IPS-NIHi7 (cell line): ENCODE results near the gene TIMM17A.
"Not testable (repeated sequence)": the region's sequence is repeated elsewhere in the genome, so short reads cannot be mapped to it uniquely, and the experiment has no call there.

ENCODE experiments used
- DNase-seq: peaks from one replicate; pipeline ENCODE4 v3.0.0; 2012; ENCODE audit warnings: mixed read lengths; ENCODE audit errors: extremely low spot score

Gene TIMM17A

DNA sequence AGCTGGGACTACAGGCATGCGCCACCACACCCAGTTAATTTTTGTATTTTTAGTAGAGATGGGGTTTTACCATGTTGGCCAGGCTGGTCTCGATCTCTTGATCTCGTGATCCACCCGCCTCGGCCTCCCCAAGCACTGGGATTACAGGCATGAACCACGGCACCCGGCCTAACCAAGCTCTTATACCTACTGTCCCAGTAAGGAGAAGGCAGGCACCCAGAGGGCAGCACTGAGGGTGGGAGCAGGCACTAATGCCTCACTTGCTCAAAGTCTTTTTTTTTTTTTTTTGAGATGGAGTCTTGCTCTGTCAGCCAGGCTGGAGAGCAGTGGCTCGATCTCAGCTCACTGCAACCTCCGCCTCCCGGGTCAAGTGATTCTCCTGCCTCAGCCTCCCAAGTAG is 15.0 kb upstream of the TIMM17A start:
- not testable (repeated sequence) for DNase-seq

DNA sequence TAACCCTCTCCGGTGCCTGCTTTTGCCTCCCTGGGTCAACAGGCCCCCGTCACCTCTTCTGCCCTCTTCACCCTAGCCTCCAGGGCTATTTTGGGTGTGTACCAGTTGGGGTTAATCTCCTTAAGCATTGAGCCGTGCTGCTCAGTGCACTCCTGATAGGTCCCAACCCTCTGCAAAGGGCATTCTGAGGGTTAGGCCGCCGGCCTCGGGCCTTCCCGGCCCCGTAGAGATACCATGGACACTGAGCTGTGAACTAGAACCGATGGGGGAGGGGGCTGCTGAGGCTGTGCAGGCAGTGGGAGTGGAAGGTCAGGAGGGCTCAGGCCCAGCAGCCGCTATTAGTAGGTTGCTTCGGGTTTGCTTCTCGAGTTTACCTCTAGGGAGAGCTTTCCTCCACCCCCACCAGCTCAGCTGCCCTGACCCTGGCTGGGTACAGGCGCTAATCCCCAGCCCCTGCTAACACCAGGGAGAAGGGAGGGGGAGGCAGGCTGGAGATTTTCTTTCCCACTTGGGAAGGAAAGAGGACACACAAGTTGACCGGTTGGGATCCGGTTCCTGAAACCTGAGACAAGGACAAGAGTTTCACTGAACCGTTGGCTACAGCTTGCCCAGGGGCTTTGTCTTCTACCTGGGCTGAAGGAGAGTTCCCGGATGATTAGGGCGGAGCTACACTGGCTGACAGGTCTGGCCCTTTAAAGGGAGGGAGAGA is 13.7 kb upstream of the TIMM17A start:
- peak; percentile 87 for DNase-seq

DNA sequence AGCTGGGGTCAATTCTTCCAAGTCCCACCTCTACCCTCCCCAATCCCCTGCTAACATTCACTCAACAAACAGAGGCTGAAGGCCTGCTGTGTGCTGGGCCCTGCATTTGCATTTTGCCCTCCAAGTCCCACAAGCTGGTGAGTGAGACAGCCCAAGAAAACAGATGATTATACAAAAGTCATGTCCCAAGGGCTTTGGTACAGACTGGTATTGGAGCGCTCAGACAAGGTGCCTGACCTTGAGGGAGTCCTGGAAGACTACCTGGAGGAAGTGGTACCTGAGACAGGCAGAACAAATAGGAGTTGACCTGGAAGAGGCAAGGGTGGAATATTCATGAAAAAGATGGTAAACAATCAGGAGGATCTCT is 13.2 kb upstream of the TIMM17A start:
- no peak for DNase-seq

DNA sequence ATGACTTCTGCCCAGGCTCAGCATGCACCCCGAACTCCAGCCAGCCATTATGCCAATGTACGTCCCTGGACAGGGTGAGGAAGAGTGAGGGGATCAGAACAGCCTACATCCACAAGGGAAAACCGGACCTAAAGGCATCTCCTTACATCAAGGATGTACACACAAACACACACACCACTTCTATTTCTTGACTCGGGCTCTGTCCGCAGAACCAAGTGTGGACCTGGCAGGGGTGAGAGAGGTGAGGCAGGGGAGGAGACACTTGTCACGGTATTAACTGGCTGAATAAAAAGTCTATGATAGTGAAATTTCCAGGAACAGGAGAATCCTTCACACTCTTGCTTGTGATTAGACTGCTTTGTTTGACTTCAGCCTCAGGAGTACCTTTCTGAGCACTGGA is 11.3 kb upstream of the TIMM17A start:
- DNase-seq: no peak

DNA sequence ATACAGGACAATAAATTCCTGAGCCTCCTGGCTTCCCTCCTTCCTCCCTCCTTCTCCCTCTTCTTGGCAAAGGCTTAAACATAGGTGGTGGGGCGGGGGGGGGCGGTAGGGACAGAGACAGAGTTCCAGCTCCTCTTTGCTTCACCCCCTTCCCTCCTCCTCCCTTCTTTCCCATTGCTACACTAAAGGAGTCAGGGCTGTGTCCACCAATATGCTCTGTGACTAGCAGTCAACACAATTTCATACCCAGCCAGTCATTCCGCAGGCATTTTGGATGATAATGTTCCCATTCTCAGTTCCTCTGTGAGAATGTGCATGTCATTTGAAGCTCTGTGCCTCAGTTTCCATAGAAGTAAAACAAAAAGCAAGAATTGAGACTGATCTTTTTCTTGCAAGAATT is 10.7 kb upstream of the TIMM17A start:
- no peak for DNase-seq

DNA sequence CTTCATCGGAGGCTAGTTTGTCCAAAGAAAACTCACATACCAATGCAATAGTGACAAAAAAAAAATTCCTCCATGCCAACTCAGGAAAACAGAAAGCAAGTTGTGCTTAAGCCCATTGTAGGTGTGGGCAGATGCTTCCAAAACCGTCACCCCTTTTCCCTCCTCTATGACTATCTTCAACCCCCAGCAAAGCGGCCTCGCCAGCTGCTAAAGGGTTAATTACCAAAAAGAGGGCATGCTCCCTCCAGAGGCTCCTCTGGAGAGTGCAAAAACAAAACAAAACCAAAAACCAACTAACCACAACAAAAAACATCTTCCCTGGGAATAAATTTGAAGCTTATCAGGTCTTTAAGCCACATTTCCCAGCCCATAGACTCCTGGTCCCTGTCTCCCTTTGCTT is 10.1 kb upstream of the TIMM17A start:
- DNase-seq: peak; percentile 31

DNA sequence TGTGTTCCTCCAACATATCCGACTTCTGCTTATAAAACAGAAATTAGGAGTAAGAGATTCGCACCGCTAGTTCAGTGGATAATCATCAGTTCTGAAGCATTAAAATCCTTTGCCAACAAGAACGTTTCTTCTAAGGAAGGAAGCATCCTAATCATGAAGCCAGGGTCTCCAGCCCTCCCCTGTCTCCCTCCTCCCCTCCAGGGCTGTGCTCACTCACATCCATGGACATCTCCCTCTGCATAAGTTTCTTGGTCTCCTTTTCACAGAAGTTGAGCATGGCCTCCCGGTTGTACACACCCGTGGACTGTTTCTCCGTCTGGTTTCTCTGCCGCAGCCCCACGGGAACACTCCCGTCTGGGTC is 9.5 kb upstream of the TIMM17A start:
- DNase-seq: no peak

DNA sequence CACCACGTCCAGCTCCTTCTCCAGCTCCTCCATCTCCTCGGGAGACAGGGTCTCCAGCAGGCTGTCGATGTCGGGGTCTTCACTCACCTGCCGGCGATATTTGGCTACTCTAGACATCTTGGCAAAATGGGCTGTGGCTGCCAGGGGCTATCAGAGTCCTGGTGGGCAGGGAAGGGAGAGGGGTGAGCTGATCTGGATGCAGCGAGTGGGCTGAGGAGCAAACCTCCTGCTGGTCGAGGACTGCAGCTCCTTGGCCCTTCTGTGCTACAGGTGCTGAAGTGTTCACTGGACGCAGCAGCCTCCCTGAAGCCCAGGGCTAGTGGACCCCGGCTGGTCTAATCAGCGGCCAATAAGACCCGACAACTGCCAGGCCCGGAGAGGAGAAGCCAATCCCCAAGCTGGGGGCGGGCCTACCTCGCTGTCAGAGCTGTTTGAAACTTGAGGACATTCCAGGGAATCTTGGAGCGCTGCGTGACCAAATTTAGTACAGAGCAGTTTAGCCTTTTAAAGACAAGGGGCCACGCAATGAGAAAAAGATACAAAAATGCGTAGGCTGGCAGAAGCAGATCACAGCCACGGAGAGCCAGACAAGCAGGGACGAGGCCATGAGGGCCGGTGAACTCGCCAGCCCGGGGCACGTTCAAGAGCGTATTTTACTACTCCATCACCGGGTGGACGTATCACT is 8.9 kb upstream of the TIMM17A start, which contains the start of gene LMOD1:
Gene LMOD1 (minus strand): TSS at position 325 of the 685 bp plus-strand sequence. CDS start 208 bp downstream, at position 117.
- DNase-seq: peak; percentile 90

DNA sequence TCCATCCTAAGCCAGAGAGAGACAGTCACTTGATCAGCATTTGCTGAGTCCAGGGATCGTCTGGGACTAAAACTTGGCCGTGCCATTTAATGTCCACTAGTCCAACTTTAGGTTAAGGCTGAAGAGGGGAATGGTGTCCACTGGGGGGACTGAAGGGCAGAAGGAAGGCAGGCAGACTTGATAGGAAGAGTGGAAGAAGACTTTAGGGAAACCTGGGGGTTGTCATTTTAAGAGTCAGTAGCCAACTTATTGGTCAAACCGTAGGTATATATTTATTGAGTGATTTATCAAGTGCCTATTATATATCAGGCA is 7.7 kb upstream of the TIMM17A start:
- DNase-seq: no peak

DNA sequence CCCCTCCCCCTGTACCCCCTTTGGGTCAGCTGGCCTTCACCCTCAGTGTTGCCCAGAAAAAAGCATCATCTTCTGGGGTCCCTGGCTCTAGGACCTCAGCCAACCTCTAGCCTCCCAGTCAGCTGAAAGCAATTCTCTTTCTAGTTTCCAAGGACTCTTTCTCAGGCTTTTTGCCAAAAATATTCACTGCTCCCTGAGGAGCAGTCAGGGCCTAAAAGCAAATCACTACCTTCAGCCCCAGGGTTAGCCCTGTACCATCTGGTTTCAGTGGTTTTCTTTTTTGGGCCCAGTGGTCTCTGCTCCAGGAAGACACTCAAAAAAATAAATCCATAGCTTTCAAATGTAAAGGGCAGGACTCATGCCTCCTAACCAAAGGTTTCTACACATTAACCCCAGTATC is 5.8 kb upstream of the TIMM17A start:
- DNase-seq: no peak

DNA sequence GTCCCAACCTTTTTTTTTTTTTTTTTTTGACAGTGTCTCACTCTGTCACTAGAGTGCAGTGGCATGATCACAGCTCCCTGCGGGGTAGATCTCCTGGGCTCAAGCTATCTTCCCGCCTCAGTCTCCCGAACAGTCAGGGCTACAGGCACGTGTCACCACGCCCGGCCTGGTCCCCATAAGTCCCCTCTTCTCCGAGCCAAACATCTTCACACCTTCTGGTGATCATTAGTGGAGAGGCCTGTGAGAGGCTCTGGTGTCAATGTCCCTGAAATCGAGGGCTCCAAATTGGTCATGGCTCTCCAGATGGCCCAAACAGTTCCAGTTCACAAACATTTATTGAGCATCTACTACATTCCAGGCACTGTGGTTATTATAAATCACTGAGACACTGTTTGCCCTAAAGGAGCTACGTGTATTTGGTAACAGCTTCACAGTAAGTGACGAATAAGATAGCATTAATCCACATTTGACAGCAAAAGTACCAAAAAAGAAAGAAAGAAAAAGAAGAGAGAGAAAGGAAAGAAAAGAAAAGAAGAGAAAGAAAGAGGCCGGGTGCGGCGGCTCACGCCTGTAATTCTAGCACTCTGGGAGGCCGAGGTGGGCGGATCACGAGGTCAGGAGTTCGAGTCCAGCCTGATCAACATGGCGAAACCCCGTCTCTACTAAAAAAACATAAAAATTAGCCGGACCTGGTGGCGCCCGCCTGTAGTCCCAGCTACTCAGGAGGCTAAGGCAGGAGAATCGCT is 867 bp upstream of the TIMM17A start:
- DNase-seq: no peak

DNA sequence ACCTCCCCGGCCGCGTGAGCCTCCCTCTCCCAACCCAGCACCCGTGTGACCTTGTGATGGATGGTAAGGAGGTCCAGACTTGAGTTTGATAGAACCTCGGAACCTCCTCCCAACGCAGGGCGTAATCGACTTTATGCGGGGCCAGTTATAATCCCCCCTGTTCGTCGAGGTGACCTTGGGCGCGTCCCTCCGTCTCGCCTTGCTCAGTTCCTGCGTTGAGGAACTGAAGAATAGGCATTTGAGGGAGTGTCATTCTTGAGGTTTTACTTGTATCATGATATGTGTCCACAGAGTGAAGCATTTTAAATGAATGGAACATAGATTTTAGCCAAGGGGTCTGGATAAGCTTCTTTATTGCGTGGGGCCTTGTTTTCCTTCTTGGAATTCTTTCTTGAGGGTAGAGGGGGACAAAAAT is 433 bp downstream of the TIMM17A start:
- DNase-seq: no peak

DNA sequence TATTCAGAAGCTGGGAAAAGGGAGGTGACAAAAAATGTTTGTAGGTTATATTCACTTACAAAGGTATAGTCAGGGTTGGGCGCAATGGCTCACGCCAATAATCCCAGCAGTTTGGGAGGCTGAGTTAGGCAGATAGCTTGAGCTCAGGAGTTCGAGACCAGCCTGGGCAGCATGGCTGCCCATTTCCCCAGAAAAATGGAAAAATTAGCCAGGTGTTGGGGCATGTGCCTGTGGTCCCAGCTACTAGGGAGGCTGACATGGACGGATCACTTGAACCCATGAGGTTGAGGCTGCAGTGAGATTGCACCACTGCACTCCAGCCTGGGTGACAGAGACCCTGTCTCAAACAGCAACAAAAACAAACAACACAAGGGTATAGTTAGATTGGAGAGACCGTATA is 3.0 kb downstream of the TIMM17A start:
- DNase-seq: no peak

DNA sequence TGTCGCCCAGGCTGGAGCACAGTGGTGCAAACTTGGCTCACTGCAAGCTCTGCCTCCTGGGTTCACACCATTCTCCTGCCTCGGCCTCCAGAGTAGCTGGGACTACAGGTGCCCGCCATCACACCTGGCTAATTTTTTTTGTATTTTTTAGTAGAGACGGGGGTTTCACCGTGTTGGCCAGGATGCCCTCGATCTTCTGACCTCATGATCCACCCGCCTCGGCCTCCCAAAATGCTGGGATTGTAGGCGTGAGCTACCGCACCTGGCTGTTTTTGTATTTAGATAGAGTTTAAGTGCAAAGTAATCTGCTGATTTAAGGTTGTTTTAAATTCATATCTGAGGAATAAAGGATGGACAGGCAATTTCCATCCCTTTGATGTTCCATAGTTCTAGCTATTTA is 7.1 kb downstream of the TIMM17A start:
- not testable (repeated sequence) for DNase-seq

DNA sequence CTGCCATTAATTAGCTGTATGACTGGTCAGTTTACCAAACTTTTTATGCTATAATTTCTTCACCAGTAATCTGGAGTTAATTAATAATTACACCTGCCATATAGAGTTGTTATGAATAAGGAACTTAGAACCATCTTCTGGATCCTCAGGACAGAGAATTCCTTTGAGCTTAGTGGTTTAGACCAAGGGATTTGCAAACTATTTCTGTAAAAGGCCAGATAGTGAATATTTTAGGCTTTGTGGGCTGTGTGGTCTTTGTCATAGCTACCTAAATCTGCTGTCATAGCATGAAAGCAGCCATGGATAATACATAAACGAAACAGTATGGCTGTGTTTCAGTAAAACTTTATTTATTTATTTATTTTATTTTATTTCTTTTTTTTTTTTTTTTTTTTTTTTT is 9.0 kb downstream of the TIMM17A start:
- no peak for DNase-seq

DNA sequence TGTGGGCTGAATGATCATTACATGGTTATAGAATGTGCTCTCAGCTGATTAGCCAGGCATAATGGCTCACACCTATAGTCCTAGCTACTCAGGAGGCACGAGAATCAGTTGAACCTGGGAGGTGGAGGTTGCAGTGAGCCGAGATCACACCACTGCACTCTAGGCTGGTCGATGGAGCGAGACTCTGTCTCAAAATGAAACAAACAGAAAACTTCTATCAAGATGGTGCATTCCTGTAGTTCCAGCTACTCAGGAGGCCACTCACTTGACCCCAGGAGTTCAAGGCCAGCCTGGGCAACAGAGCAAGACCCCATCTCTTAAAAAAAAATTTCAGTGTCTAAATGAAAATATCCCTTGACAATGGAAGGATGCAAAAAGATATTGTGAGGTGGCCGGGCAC is 10.9 kb downstream of the TIMM17A start:
- DNase-seq: no peak

DNA sequence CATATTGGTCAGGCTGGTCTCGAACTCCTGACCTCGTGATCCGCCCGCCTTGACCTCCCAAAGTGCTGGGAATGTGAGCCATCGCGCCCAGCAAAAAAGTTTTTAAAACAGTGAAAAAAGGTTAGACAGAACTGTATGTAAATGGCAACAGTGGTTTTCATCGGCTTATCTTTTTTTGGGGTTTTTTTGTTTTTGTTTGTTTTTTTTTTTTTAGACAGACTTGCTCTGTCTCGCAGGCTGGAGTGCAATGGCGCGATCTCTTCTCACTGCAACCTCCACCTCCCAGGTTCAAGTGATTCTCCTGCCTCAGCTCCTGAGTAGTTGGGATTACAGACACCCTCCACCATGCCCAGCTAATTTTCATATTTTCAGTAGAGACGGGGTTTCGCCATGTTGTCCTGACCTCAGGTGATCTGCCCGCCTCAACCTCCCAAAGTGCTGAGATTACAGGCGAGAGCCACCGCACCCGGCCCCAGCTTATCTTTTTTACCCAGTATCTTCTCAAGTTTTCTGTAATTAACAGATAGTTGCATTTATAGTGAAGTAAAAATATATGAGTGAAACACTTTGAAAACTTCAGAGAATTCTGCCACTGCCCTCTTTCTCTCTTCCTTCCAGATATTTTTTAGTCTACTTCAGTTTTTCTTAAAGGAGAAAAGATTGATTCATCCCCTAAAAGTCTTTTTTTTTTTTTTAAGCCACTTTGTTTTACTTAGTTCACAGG is 13.1 kb downstream of the TIMM17A start:
- no peak for DNase-seq

DNA sequence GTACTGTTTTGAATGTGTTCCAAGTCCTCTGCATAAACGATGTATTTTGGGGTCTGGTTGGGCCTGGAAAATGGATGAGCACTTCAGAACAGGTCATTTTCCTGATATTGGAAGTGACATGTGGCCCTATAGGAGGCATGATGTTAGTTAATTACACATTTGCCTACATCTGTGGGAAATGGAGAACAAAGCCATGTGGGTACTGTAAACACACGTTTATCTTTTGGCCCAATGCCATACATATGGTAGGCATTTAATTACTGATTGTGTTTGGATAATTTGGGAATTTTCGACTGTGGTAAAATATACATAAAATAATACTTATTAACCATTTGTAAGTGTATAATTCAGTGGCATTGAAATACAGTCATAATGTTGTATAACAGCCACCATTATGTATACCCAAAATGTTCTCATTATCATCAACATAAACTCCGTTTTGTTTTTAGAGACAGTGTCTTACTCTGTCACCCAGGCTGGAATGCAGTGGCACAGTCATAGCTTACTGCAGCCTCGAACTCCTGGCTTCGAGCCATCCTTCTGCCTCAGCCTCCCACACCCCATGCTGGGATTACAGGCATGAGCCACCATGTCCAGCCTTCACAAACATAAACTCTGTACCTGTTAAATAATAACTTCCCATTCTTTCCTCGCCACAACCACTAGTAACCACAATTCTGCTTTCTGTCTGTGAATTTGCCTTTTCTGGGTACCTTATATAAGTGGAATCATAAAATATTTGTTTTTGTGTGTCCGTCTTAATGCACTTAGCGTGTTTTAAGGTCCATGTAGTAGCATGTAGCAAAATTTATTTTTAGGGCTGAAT is 15.2 kb downstream of the TIMM17A start:
- DNase-seq: no peak

DNA sequence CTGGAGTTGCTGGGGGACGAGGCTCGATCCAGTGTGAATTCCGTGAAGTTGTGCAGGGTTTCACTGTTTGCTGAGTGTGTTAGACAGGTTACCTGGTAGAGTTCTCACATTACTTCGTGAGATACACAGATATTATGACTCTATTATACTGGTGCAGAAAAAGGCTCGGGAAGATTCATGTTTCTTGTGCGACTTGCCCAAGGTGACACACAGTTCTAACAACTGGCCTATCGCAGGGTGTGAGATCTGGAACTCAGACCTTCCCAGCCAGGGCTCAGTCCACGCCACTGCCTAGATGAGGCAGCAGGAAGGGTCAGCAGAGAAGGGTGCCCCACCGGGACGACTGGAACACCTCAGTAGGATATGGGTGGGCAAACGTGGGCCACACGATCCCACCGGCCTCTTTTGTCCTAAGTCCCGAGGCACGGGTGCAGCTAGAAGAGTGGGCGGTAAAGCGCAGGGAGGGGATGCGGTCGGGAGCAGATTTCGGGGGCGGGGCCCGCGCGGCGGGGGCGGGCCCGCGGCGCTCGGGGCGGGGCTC is 26.8 kb downstream of the TIMM17A start:
- peak; percentile 91 for DNase-seq

DNA sequence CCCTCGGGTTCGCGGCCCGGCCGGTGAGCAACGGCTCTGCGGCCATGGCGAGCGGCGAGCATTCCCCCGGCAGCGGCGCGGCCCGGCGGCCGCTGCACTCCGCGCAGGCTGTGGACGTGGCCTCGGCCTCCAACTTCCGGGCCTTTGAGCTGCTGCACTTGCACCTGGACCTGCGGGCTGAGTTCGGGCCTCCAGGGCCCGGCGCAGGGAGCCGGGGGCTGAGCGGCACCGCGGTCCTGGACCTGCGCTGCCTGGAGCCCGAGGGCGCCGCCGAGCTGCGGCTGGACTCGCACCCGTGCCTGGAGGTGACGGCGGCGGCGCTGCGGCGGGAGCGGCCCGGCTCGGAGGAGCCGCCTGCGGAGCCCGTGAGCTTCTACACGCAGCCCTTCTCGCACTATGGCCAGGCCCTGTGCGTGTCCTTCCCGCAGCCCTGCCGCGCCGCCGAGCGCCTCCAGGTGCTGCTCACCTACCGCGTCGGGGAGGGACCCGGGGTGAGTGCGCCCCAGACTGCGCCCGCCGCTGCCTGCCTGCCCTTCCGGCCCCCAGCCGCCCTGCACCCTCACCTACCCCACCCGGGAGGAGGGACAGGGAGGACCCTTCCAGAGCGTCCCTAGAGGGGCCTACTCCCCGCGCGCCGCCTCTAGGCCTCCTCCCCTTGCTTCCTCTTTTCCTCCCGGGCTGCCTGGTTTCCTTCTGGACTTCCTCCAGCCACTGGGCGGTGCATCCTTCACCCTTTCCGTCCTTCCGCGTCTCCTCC is 27.5 kb downstream of the TIMM17A start, which contains the start of gene RNPEP:
Gene RNPEP (plus strand): TSS at position 26 of the 757 bp plus-strand sequence. CDS start 19 bp downstream, at position 45.
- DNase-seq: peak; percentile 80
